Activated T-helper 17 cell treated with anti-CD3 and anti-CD28 coated beads, Interleukin-2, amount 50 U/mL, for 72 hours (primary cell): ENCODE measurements around the gene SERPINA3. TPM values are rescaled to one million over a fixed set of nuclear protein-coding genes. Genes with fewer than 3 reads are reported as not detected.
"Not testable (repeated sequence)": the region's sequence is repeated elsewhere in the genome, so short reads cannot be mapped to it uniquely, and the experiment has no call there.

Experiments used
- ATAC-seq: fragments of 150-1000 bp; cut with Tn5 transposase; replicated peaks from 2 replicates; pipeline ENCODE4 v1.10.0; 2021; ENCODE audit warnings: mild to moderate bottlenecking, moderate library complexity
- H3K27ac Mint-ChIP-seq: one replicate; pipeline ENCODE4 v1.8.0; 2022; ENCODE audit warnings: mixed read lengths
- H3K27me3 Mint-ChIP-seq: one replicate; pipeline ENCODE4 v1.8.0; 2022; ENCODE audit warnings: mixed read lengths
- H3K36me3 Mint-ChIP-seq: one replicate; pipeline ENCODE4 v1.8.0; 2022; ENCODE audit warnings: low read depth, mild to moderate bottlenecking, mixed read lengths
- H3K4me1 Mint-ChIP-seq: one replicate; pipeline ENCODE4 v1.8.0; 2022; ENCODE audit warnings: mixed read lengths
- H3K4me3 Mint-ChIP-seq: one replicate; pipeline ENCODE4 v1.8.0; 2022; ENCODE audit warnings: mild to moderate bottlenecking, mixed read lengths
- H3K9me3 Mint-ChIP-seq: one replicate; pipeline ENCODE4 v1.8.0; 2022; ENCODE audit warnings: mixed read lengths
- total RNA-seq, 2 donors: library from RNA; stranded (reverse); gene quantifications; one replicate each; pipeline ENCODE4 v1.2.3, GENCODE V29; 2022

The SERPINA3 gene
- total RNA-seq, 2 donors from 2014 or later: not detected

DNA sequence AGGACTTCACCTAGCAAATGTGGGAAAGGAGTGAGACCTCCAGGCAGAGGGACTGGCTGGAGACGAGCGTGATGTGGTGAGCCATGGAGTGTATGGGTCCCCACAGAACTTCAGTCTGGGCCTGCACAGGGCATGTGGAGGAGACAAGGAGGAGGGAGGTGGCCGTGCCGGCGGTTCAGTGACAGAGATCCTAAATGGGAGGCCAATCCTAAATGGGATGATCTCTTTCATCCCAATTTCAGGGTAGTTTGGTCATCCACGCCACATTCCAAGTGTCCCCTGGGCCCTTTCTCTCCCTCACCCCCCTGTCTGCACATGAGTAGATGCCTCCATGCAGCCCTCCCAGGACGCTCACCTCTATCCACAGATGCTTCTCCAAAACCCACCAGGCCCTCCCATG is 17.8 kb upstream of the SERPINA3 start:
- H3K36me3 Mint-ChIP-seq: no peaks in the 10 kb centered on the region
- H3K27ac Mint-ChIP-seq: no peak overlapping the region
- peaks cover 21% of the 10 kb centered on the region for H3K27me3 Mint-ChIP-seq
- no peak for ATAC-seq
- H3K9me3 Mint-ChIP-seq: no peaks in the 10 kb centered on the region
- H3K4me3 Mint-ChIP-seq: no peak overlapping the region
- H3K4me1 Mint-ChIP-seq: peaks cover 4% of the 10 kb centered on the region

DNA sequence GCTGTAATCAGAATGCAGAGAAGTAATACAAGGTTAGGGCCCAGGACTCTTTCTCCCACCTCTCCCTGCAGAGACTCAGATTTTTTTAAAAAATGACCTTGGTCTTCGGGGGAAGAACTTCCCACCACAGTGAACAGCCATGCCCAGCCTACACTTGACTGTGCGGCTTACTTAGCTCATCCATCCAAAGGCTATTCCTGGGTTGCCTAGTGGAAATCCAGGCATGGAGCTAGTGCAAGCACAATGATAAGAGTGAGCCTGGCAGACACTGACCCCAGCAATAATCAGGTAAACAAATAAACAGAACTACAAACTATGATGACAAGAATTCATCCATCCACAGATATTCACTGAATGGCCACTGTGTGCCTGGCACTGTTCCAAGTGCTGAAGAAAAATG is 16.3 kb upstream of the SERPINA3 start:
- H3K27ac Mint-ChIP-seq: no peak overlapping the region
- H3K36me3 Mint-ChIP-seq: no peaks in the 10 kb centered on the region
- peaks cover 26% of the 10 kb centered on the region for H3K27me3 Mint-ChIP-seq
- no peak for ATAC-seq
- H3K9me3 Mint-ChIP-seq: no peaks in the 10 kb centered on the region
- peaks cover 4% of the 10 kb centered on the region for H3K4me1 Mint-ChIP-seq
- H3K4me3 Mint-ChIP-seq: no peak overlapping the region

DNA sequence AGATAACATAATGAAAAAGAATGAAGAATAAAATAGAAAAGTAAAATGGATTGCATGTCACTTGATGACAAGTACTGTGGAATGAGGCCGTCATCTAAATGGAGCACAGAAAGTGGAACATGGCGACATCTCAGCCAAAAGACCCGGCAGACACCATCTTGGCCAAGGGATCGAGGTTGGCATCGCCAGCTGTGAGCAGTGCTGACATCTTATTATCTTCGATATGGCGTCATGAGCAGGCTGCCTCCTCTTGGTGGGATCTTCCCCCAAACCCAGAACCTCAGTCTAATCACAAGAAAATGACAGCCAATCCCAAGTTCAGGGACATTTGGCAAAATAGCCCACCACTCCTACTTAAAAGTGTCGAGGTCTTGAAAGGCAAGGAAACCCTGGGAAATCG is 15.8 kb upstream of the SERPINA3 start:
- Mint-ChIP-seq H3K27me3 (peaks cover 24% of the 10 kb centered on the region), H3K4me3 (no peak overlapping the region), H3K27ac (no peak overlapping the region), H3K36me3 (no peaks in the 10 kb centered on the region), H3K9me3 (no peaks in the 10 kb centered on the region), H3K4me1 (peaks cover 4% of the 10 kb centered on the region)
- no peak for ATAC-seq

- no peaks in the 10 kb centered on the region for H3K36me3 Mint-ChIP-seq
- no peak overlapping the region for H3K4me3 Mint-ChIP-seq
- peaks cover 24% of the 10 kb centered on the region for H3K27me3 Mint-ChIP-seq
- no peak for ATAC-seq
- no peak overlapping the region for H3K27ac Mint-ChIP-seq
- no peaks in the 10 kb centered on the region for H3K9me3 Mint-ChIP-seq
- H3K4me1 Mint-ChIP-seq: peaks cover 4% of the 10 kb centered on the region
These were observed 14.4 kb upstream of the SERPINA3 start for GRCh38 chr14:94597788-94598187.

DNA sequence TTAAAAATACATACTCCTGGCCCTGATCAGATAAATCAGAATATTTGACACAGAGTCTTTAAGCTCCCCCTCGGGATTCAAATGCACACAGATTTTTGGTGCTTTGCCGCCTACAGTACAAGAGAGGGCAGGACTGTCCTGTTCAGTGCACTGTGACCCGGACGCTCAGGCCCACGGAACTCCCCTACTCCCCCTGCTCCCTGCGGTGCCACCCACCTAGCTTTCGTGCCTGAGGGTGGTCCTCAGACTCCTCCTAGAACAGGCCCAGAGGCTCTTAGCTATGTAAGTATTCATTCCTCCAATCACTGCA is 13.7 kb upstream of the SERPINA3 start:
- peaks cover 24% of the 10 kb centered on the region for H3K27me3 Mint-ChIP-seq
- H3K4me1 Mint-ChIP-seq: peaks cover 4% of the 10 kb centered on the region
- no peak for ATAC-seq
- no peak overlapping the region for H3K27ac Mint-ChIP-seq
- no peak overlapping the region for H3K4me3 Mint-ChIP-seq
- no peaks in the 10 kb centered on the region for H3K36me3 Mint-ChIP-seq
- no peaks in the 10 kb centered on the region for H3K9me3 Mint-ChIP-seq

GRCh38 chr14:94598816-94599655 is 13.2 kb upstream of the SERPINA3 start:
- Mint-ChIP-seq H3K4me3 (no peak overlapping the region), H3K27me3 (peaks cover 24% of the 10 kb centered on the region), H3K36me3 (no peaks in the 10 kb centered on the region), H3K27ac (no peak overlapping the region), H3K9me3 (no peaks in the 10 kb centered on the region), H3K4me1 (peaks cover 4% of the 10 kb centered on the region)
- ATAC-seq: no peak

- H3K36me3 Mint-ChIP-seq: no peaks in the 10 kb centered on the region
- peaks cover 4% of the 10 kb centered on the region for H3K4me1 Mint-ChIP-seq
- H3K27me3 Mint-ChIP-seq: peaks cover 24% of the 10 kb centered on the region
- no peaks in the 10 kb centered on the region for H3K9me3 Mint-ChIP-seq
- no peak overlapping the region for H3K27ac Mint-ChIP-seq
- no peak overlapping the region for H3K4me3 Mint-ChIP-seq
- no peak for ATAC-seq
These were observed 12.6 kb upstream of the SERPINA3 start for GRCh38 chr14:94599656-94600004.

- no peaks in the 10 kb centered on the region for H3K36me3 Mint-ChIP-seq
- no peak overlapping the region for H3K4me3 Mint-ChIP-seq
- no peak overlapping the region for H3K27ac Mint-ChIP-seq
- peaks cover 22% of the 10 kb centered on the region for H3K27me3 Mint-ChIP-seq
- no peaks in the 10 kb centered on the region for H3K9me3 Mint-ChIP-seq
- H3K4me1 Mint-ChIP-seq: peaks cover 3% of the 10 kb centered on the region
- no peak for ATAC-seq
These were observed 12.0 kb upstream of the SERPINA3 start for GRCh38 chr14:94600148-94600545.

DNA sequence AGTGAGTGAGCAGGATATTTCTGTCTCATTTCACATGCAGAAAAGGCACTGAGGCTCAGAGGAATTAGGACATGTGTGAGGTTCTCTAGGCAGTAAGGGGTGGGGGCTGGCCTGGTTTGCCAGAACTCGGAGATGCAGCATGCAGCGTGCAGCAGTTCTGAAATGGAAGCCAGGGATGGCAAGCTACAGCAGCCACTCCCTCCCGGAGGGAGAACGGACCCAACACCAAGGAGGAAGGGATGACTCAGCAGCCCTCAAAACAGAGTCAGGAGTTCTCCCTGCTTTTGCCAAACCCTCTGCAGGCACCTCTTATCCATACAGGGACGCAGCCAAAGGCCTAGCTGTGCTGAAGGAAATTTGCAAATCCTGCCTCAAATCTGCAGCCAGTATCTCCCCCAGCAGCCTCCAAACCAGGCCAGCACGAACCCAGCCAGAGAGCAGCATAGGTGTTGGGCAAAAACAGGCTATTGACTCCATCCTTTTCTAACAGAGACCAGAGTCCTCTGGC is 10.3 kb upstream of the SERPINA3 start:
- no peak overlapping the region for H3K4me3 Mint-ChIP-seq
- no peaks in the 10 kb centered on the region for H3K36me3 Mint-ChIP-seq
- H3K27ac Mint-ChIP-seq: no peak overlapping the region
- H3K27me3 Mint-ChIP-seq: peaks cover 19% of the 10 kb centered on the region
- no peaks in the 10 kb centered on the region for H3K4me1 Mint-ChIP-seq
- ATAC-seq: no peak
- no peaks in the 10 kb centered on the region for H3K9me3 Mint-ChIP-seq

DNA sequence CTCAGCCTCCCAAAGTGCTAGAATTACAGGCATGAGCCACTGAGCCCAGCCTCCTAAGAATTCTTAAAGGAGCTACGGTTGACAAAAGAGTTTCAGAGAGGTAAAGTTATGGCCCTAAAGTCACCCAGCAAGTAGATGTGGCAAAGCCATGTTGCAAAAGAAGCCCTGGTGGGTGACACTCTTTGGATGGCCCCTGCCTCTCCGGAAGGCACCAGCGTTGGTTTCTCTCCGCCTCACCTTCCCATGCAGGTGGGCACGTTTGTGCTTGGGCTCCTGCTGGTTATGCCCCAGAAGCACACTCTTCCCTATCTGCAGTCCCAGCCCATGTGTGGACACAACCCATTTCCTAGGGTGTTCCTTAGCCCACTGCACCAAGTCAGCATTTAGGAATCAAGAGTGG is 9.5 kb upstream of the SERPINA3 start:
- H3K4me3 Mint-ChIP-seq: no peak overlapping the region

DNA sequence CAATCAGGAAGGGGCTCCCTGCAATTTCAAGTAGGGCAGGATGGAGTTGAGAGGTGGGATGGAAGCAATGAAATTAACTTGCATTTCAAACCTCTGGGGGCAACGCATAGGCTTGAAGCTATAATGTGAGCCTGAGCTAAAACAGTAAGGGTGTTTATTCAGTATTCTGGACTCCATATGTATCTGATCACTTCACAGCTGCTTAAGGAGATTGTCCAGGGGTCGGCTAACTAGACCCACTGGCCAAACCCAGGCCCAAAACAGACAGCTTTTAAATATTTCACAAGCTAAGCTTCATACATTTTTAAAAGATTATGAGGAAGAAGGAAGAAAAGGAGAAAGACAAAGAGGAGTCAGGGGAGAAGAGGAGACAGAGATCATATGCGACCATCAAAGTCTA is 6.8 kb upstream of the SERPINA3 start:
- no peak for ATAC-seq
- H3K4me1 Mint-ChIP-seq: no peaks in the 10 kb centered on the region
- H3K9me3 Mint-ChIP-seq: no peaks in the 10 kb centered on the region
- no peaks in the 10 kb centered on the region for H3K36me3 Mint-ChIP-seq
- no peak overlapping the region for H3K27ac Mint-ChIP-seq
- no peak overlapping the region for H3K4me3 Mint-ChIP-seq
- H3K27me3 Mint-ChIP-seq: peaks cover 17% of the 10 kb centered on the region

More for the DNA sequence above, 9.5 kb upstream of the SERPINA3 start:
- Mint-ChIP-seq H3K27me3 (peaks cover 20% of the 10 kb centered on the region), H3K9me3 (no peaks in the 10 kb centered on the region), H3K27ac (no peak overlapping the region), H3K36me3 (no peaks in the 10 kb centered on the region), H3K4me1 (no peaks in the 10 kb centered on the region)
- no peak for ATAC-seq

DNA sequence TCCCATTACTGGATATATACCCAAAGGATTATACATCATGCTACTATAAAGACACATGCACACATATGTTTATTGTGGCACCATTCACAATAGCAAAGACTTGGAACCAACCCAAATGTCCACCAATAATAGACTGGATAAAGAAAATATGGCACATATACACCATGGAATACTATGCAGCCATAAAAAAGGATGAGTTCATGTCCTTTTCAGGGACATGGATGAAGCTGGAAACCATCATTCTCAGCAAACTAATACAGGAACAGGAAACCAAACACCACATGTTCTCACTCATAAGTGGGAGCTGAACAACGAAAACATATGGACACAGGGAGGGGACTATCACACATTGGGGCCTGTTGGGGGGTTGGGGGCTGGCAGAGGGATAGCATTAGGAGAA is 3.2 kb upstream of the SERPINA3 start:
- peaks cover 12% of the 10 kb centered on the region for H3K27me3 Mint-ChIP-seq
- not testable (repeated sequence) for H3K4me3 Mint-ChIP-seq, H3K9me3 Mint-ChIP-seq, H3K27ac Mint-ChIP-seq, H3K36me3 Mint-ChIP-seq, ATAC-seq, H3K4me1 Mint-ChIP-seq

DNA sequence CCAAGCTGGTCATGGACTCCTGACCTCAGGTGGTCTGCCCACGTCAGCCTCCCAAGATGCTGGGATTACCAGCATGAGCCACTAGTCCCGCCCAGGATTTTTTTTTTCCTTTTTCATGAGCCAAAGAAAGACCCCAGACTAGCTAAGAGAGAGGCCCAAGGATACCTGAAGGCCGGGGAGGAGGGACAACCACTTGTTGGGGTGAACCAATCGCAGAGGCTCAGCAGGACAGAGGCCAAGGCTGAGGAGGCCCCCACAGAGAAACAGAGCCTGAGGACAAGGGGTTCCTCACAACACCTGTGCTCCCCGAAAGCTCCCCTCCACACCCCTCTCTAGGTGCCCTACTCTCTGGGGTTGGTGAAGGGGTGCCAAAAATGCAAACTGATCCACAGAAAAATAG is 1.0 kb upstream of the SERPINA3 start:
- no peaks in the 10 kb centered on the region for H3K36me3 Mint-ChIP-seq
- H3K4me1 Mint-ChIP-seq: no peaks in the 10 kb centered on the region
- peaks cover 7% of the 10 kb centered on the region for H3K27me3 Mint-ChIP-seq
- no peak for ATAC-seq
- H3K27ac Mint-ChIP-seq: no peak overlapping the region
- no peaks in the 10 kb centered on the region for H3K9me3 Mint-ChIP-seq
- H3K4me3 Mint-ChIP-seq: no peak overlapping the region

GRCh38 chr14:94612580-94613554 is 676 bp downstream of the SERPINA3 start:
- Mint-ChIP-seq H3K27me3 (peaks cover 6% of the 10 kb centered on the region), H3K9me3 (no peaks in the 10 kb centered on the region), H3K27ac (no peak overlapping the region), H3K36me3 (no peaks in the 10 kb centered on the region), H3K4me3 (no peak overlapping the region), H3K4me1 (no peaks in the 10 kb centered on the region)
- no peak for ATAC-seq
